ENCODE results near the gene IRAG1. TPM values are rescaled to one million over a fixed set of nuclear protein-coding genes. Genes with fewer than 3 reads are reported as not detected.

Gene IRAG1
- total RNA-seq, 1 experiment from 2014 or later, result not detected

DNA sequence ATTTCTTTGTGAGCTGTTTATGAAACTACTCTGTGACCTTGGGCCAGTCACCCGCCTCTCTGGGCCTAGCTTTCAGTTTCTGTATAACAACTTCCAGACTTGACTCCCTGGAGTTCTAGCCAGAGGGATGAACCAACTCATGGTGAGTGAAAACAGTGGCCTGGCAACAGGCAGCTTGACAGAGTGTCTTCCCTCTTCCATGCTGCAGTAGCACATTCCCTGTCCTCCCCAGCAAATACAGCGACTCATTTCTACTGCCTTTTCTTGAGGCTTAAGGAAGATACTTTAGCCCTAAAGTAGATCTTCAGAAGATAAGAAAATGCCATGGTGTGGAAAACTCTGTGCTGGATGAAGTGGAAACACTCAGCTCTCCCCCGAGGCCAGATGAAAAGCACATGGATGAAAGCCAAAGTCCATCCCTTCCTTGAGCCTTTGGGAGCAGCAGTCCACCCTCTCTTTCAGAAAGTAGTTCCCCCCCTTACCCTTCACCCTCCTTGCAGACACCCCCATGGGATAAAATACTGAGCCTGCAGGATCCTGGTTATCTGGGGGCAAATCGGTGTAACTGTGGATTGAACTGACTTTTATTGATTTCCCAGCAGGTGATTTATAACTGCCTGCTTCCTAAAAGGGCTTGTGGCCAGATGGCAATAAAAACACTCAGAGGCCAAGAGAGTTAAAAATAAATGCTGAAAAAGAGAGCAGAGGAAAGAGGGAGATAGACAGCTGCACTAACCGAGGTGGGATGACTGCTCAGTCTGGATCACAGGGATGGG is 24.1 kb downstream of the IRAG1 start:
- DNase-seq (ENCODE audit: extremely low read depth, low read depth), result no peak

DNA sequence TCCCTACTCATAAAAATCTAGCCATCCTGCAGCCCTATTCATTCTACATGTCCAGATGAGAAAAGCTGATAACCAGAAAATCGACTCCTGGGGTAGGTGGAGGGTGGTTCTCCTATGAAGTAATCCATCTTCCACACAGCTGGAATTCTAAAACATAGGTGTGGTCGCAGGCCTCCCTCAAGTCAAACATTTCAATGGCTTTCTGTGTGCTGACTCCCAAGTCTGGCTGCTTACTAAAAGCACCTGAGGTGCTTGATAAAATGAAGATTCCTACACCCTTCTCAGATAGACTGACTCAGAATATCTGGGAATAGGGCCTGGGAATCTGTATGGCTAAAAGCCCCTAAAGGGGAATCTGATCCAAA is 26.1 kb downstream of the IRAG1 start:
- DNase-seq (ENCODE audit: extremely low read depth, low read depth), result no peak

GRCh38 chr11:10666556-10667520 is 26.7 kb downstream of the IRAG1 start:
- DNase-seq (ENCODE audit: extremely low read depth, low read depth), result peak; percentile 4

DNA sequence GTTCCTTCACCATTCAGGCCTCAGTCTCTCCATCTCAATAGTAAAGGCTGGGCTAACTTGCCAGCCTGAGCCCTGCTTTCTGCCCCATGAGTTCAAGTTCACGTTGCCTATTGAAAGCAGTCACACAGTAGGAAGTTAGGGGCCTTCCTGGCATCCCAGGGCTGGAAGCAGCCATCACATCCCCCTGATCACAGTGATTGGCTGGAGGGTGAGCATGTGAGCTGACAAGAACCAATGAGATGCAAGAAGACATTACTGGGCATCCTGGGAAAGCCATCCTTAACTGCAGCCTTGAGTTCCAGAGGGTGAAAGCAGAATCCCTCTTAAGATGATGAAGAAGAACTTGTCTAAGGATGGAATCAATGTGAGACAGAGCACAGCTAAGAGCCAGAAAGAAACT is 29.1 kb downstream of the IRAG1 start:
- DNase-seq (ENCODE audit: extremely low read depth, low read depth), result no peak

GRCh38 chr11:10663990-10664389 is 29.6 kb downstream of the IRAG1 start:
- DNase-seq (ENCODE audit: extremely low read depth, low read depth), result no peak

DNA sequence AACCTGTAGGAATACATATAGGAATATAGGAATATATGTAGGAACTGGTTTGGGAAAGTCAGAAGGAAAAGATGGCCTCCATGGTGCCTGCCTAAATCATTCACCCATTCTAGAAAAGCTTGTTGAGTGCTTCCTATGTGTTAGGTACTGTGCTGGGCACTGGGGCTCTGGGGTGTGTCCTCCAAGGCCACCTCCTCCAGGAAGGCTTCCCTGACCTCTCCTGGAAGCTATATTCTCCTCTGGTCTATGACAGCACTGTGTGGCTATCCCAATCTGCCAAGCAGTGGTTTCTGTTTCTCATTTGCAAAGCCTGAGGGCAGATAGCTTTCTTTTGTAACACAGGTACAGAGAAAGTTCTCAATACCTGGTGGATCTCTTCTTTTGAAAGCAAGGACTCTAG is 30.2 kb downstream of the IRAG1 start:
- no peak for DNase-seq (ENCODE audit: extremely low read depth, low read depth)

DNA sequence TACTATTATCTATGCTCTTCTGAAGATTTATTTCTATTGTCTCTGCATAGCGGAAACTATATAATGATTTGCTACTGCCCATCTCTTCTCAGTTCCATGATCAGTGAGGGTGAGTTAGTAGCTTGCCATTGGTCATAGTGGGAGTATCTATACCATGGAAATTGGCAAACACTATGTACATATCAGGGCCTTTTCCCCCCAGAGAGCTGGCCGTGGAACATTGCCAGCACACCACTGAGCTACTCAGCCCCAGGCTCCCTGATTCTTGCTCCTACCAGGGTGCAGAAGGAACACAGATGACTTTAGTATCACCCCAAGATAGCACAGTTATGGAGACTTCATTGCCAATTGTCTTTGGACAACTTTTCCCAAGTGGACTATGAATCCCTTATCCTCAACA is 33.2 kb downstream of the IRAG1 start:
- DNase-seq (ENCODE audit: extremely low read depth, low read depth), result no peak

GRCh38 chr11:10659339-10660216 is 34.0 kb downstream of the IRAG1 start:
- DNase-seq (ENCODE audit: extremely low read depth, low read depth), result peak; percentile 20

DNA sequence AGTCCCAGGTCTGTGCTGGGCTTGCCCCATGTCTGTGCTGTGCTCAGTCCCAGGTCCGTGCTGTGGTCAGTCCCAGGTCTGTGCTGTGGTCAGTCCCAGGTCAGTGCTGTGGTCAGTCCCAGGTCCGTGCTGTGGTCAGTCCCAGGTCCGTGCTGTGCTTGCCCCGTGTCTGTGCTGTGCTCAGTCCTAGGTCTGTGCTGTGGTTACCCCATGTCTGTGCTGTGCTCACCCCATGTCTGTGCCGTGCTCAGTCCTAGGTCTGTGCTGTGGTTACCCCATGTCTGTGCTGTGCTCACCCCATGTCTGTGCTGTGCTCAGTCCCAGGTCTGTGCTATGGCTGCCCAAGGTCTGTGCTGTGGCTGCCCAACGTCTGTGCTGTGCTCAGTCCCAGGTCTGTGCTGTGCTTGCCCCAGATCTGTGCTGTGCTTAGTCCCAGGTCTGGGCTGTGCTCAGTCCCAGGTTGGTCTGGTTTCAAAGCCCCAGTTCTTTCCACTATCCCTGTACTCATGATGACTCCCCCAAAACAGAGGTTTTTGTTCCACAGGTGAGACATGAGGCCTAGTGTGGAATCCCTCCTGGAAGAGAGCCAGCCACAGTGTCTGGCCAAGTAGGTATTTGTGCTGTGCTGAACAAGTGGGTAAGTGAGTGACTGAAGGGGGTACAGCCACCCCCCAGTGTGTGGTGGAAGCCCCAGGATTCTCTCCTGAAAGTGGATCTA is 34.8 kb downstream of the IRAG1 start:
- DNase-seq (ENCODE audit: extremely low read depth, low read depth), result no peak

DNA sequence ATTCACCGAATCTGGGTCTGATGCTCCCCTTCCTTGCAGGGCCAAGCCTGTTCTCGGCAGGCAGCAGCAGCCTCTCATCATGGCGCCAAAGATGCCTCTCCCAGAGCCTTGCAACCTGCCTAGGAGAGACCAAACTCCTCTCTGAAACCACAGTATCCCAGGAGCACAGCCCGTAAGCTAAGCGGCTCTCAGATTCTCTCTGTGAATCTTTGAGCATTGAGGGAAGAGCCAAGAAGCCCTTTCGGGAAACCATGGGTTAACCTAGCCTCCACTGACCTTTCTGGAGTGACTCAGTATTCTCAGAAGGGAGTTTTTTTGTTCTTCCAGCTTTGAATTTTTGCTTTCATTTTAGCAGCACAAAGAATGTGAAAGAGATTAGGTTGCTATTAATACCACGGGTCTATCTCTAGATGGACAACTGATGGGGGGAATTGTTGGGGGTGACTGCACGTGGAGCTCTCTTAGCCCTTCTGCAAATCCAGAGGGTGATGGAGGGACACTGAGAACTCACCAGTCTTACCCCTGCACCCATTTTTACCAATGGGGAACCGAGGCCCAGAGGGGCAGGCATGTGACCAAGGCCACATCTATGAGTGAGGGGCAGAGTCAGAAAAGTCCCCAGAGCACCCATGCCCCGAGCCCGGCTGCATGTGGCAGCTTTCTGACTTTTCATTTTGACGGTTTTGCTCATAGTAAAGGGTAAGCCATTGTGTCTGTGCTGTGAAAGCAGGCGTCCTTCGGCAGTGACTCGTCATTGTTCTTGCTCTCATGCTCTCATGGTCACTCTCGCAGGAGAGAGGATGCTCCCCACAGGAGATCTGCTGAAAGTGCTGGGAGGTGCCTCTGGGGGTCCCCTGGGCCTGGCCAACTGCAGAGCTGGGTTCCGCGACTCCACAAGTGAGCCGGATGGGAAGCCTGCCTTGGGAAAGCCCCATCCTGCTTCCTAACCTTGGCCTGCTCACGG is 36.0 kb downstream of the IRAG1 start:
- DNase-seq (ENCODE audit: extremely low read depth, low read depth), result no peak

DNA sequence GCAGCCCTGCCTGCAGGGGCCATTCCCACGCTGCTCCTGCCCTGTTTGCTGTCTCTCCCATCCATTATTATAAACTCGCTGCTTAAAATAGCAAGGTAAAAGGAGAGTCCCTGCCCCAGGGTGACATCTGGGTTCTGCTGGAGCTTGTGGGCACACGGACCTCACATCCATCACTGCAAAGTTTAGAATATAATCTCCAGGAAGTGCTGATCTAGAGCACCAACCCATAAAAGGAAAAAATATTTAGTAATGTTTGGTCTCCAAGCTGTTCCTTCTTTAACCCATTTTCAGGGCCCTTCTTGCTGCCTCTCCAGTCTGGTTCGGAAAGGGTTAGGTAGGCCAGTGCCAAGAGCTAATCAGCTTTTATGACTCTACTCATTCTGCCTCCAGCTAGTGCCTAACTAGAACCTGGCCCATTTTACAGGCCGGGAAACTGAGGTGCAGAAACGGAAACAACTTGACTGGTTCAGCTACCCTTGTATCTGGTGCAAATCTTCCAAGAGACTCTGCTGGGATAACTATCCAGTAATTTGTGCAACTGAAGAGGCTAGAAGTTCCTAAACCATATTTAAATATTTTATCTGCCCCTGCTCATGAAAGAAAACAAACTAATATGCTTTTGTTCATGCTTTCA is 37.5 kb downstream of the IRAG1 start:
- no peak for DNase-seq (ENCODE audit: extremely low read depth, low read depth)

DNA sequence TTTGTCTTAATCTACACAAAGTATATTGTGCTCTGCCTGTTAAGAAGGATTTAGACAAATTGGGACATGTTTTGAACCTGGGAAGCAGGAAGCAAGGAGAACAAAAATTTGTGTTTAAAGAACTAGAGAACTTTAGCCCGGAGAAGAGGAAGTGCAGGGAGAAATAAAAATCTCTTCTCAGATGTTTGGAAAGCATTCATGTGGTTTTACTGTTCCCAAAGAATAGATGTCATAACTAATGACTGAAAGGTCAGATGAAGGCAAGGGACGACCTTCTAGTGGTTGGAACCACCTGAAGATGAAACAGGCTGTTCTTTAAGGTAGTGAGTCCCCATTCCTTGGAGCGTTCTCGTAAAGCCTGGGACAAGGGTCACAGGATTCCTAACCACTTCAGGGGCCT is 38.3 kb downstream of the IRAG1 start:
- no peak for DNase-seq (ENCODE audit: extremely low read depth, low read depth)

GRCh38 chr11:10654811-10655150 is 38.8 kb downstream of the IRAG1 start:
- no peak for DNase-seq (ENCODE audit: extremely low read depth, low read depth)

GRCh38 chr11:10653946-10654810 is 39.4 kb downstream of the IRAG1 start:
- DNase-seq (ENCODE audit: extremely low read depth, low read depth), result peak; percentile 45

DNA sequence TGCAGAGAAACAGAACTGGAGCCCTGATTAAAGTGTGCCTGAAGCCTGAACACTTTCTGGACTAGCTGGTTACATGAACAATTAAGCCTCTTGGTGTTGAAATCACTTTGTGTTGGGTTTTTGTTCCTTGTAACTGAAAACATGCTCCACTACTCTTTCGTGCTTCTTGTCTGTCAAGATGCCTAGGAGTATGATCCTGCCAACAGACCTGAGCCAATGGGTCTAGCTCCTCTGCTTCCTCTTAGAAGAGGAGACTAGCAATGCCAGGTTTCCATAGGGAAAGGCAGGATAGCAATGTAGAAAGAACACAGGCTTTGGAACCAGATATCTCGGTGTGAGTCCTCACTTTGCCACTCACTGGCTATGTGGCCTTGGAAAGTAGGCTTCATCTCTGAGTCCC is 40.3 kb downstream of the IRAG1 start:
- DNase-seq (ENCODE audit: extremely low read depth, low read depth), result no peak

GRCh38 chr11:10651656-10652361 is 41.7 kb downstream of the IRAG1 start:
- no peak for DNase-seq (ENCODE audit: extremely low read depth, low read depth)

DNA sequence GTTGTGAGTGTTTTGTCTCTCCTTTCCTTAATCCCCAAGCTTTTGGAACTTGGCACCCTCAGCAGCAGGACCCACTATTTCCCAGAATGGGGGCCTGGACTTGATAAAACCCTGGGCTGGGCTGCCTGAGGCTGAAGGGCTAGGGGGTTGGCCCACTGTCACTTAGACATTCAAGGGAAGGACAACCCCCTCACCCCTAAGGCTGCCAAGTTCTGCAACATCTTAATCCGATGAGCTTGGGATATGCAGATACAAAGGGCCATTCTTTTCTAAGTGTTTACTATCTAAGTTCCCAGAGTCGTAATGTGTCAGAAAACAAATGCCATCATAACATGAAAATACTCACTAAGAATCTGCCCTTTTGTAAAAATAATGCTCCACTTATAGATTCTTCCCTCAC is 42.9 kb downstream of the IRAG1 start:
- DNase-seq (ENCODE audit: extremely low read depth, low read depth), result no peak

Measured in NCI-H460 (cell line).